Glutamatergic neuron (in vitro differentiated cells): Measurements from ENCODE around the gene SSR1. TPM values are rescaled to one million over a fixed set of nuclear protein-coding genes. Genes with fewer than 3 reads are reported as not detected.
A peak's percentile ranks its signal among the peaks of the same experiment; 100 is the strongest.
"Not testable (repeated sequence)": the region's sequence is repeated elsewhere in the genome, so short reads cannot be mapped to it uniquely, and the experiment has no call there.

Experiments used
- DNase-seq: peaks from one replicate; pipeline ENCODE4 v3.0.0; 2022
- H3K27ac Mint-ChIP-seq: one replicate; pipeline ENCODE4 v1.8.0; 2020; ENCODE audit warnings: mild to moderate bottlenecking, mixed read lengths, inconsistent platforms; ENCODE audit not compliant: unreplicated experiment
- H3K27me3 Mint-ChIP-seq: one replicate; pipeline ENCODE4 v1.8.0; 2020; ENCODE audit warnings: mild to moderate bottlenecking, moderate library complexity, mixed read lengths, inconsistent platforms; ENCODE audit not compliant: unreplicated experiment
- H3K36me3 Mint-ChIP-seq: one replicate; pipeline ENCODE4 v1.8.0; 2020; ENCODE audit warnings: mild to moderate bottlenecking, mixed read lengths, inconsistent platforms; ENCODE audit not compliant: unreplicated experiment
- H3K4me1 Mint-ChIP-seq: one replicate; pipeline ENCODE4 v1.8.0; 2020; ENCODE audit warnings: mild to moderate bottlenecking, low read depth, mixed read lengths, inconsistent platforms; ENCODE audit not compliant: unreplicated experiment
- H3K4me3 Mint-ChIP-seq: one replicate; pipeline ENCODE4 v1.8.0; 2020; ENCODE audit warnings: mild to moderate bottlenecking, mixed read lengths, inconsistent platforms; ENCODE audit not compliant: unreplicated experiment
- H3K9me3 Mint-ChIP-seq: one replicate; pipeline ENCODE4 v1.8.0; 2020; ENCODE audit warnings: mild to moderate bottlenecking, moderate library complexity, mixed read lengths, inconsistent platforms; ENCODE audit not compliant: unreplicated experiment
- total RNA-seq: library from RNA; stranded (reverse); fragmentation: NEBNext Ultra II Directional; extraction: Animal tissue kit (Norgen Biotek cat#: 25700); gene quantifications from one replicate; pipeline ENCODE4 v1.2.1, GENCODE V29; 2021; ENCODE audit not compliant: unreplicated experiment
- TF ChIP-seq, protein P1 (sequence below): fragments of 200-600 bp; sonication (generic); IDR thresholded peaks from one replicate; pipeline ENCODE4 v1.5.0; 2021; ENCODE audit not compliant: partially characterized antibody, unreplicated experiment

Gene SSR1
- total RNA-seq, 1 donor from 2014 or later, result 113 TPM

DNA sequence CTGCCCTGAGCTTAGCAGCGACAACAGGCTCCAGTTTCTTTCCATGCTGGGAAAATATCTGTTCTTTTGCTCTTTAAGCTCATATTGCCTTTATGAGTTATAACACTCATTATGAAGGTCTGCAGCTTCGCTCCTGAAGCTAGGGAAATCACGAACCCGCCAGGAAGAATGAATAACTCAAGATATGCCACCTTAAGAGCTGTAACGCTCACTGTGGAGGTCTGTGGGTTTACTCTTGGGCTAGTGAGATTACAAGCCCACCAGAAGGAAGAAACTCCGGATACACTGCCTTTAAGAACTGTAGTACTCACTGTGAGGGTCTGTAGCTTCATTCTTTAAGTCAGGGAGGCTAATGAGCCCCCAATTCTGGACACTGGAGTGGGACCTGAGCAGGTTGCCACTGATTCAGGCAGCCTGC, 3.0 kb upstream of the SSR1 start:
- H3K4me1 Mint-ChIP-seq, result peaks cover 4% of the 10 kb centered on the region
- H3K4me3 Mint-ChIP-seq, result no peak overlapping the region
- H3K27ac Mint-ChIP-seq, result no peak overlapping the region
- no peak for DNase-seq
- TF ChIP-seq, protein P1, sequence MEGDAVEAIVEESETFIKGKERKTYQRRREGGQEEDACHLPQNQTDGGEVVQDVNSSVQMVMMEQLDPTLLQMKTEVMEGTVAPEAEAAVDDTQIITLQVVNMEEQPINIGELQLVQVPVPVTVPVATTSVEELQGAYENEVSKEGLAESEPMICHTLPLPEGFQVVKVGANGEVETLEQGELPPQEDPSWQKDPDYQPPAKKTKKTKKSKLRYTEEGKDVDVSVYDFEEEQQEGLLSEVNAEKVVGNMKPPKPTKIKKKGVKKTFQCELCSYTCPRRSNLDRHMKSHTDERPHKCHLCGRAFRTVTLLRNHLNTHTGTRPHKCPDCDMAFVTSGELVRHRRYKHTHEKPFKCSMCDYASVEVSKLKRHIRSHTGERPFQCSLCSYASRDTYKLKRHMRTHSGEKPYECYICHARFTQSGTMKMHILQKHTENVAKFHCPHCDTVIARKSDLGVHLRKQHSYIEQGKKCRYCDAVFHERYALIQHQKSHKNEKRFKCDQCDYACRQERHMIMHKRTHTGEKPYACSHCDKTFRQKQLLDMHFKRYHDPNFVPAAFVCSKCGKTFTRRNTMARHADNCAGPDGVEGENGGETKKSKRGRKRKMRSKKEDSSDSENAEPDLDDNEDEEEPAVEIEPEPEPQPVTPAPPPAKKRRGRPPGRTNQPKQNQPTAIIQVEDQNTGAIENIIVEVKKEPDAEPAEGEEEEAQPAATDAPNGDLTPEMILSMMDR, result no peak
- peaks cover 4% of the 10 kb centered on the region for H3K9me3 Mint-ChIP-seq
- H3K36me3 Mint-ChIP-seq, result peaks cover 5% of the 10 kb centered on the region
- peaks cover 6% of the 10 kb centered on the region for H3K27me3 Mint-ChIP-seq

DNA sequence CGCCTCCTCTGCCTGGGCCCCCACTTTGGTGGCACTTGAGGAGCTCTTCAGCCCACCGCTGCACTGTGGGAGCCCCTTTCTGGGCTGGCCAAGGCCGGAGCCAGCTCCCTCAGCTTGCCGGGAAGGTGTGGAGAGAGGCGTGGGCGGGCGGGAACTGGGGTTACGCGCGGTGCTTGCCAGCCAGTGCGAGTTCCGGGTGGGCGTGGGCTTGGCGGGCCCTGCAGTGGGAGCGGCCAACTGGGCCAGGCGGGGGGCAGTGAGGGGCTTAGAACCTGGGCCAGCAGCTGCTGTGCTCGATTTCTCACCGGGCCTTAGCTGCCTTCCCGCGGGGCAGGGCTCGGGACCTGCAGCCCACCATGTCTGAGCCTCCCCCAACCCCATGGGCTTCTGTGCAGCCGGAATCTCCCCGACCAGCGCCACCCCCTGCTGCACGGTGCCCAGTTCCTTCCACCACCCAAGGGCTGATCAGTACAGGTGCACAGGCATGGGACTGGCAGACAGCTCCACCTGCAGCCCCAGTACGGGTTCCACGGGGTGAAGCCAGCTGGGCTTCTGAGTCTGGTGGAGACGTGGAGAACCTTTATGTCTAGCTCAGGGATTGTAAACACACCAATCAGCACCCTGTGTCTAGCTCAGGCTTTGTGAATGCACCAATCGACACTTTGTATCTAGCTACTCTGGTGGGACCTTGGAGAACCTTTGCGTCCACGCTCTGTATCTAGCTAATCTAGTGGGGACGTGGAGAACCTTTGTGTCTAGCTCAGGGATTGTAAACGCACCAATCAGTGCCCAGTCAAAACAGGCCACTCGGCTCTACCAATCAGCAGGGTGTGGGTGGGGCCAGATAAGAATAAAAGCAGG, 2.3 kb upstream of the SSR1 start:
- not testable (repeated sequence) for H3K27me3 Mint-ChIP-seq, H3K9me3 Mint-ChIP-seq, H3K4me1 Mint-ChIP-seq, H3K4me3 Mint-ChIP-seq, H3K36me3 Mint-ChIP-seq, DNase-seq, H3K27ac Mint-ChIP-seq

DNA sequence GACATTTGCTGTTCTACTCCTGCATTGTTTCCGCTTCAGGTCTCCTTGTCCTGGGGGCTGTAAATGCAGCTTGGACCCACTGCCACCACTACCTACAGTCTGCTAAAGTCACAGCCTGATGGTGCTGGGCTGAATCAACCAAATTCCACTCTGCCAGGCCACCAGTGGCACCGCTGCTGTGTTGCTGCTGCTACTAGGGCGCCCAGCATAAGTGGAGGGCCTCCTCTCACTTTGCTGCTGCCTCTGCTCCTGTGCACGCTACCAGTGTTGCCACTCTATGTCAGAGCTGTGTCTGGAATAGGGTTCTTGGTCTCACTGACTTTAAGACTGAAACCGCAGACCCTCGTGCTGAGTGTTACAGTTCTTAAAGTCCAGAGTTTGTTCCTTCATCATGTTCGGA, 1.4 kb upstream of the SSR1 start:
- Mint-ChIP-seq H3K9me3 (peaks cover 4% of the 10 kb centered on the region), H3K36me3 (peaks cover 5% of the 10 kb centered on the region), H3K4me1 (peaks cover 4% of the 10 kb centered on the region), H3K27ac (no peak overlapping the region), H3K4me3 (no peak overlapping the region), H3K27me3 (peaks cover 6% of the 10 kb centered on the region)
- no peak for DNase-seq
- TF ChIP-seq, protein P1, result no peak

DNA sequence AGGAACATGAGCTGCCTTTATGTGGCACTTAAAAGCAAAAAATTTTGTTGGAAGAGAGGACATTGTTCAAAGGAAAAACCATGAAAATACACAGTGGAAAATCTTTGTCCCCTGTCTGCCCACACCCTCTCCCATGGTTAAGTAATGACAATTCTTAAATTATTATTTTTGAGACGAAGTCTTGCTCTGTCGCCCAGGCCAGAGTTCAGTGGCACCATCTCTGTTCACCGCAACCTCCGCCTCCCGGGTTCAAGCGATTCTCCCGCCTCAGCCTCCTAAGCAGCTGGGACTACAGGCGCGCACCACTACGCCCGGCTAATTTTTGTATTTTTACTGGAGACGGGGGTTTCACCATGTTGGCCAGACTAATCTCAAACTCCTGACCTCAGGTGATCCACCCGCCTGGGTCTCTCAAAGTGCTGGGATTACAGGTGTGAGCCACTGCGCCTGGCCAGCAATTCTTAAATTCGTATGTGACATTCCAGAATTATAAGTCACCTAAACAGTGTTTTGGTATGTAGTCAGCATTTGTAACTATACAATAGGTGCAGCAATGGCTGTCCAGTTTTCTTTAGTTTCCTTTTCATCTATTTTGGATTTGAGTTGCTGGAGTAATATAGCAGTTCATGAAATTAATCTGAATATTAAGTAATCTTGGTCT, 636 bp upstream of the SSR1 start:
- Mint-ChIP-seq H3K27me3 (peaks cover 6% of the 10 kb centered on the region), H3K9me3 (peaks cover 4% of the 10 kb centered on the region), H3K27ac (peak overlapping the region; percentile 93), H3K4me3 (peak overlapping the region; percentile 80), H3K36me3 (peaks cover 5% of the 10 kb centered on the region), H3K4me1 (peaks cover 4% of the 10 kb centered on the region)
- DNase-seq, result no peak
- TF ChIP-seq, protein P1, result no peak

DNA sequence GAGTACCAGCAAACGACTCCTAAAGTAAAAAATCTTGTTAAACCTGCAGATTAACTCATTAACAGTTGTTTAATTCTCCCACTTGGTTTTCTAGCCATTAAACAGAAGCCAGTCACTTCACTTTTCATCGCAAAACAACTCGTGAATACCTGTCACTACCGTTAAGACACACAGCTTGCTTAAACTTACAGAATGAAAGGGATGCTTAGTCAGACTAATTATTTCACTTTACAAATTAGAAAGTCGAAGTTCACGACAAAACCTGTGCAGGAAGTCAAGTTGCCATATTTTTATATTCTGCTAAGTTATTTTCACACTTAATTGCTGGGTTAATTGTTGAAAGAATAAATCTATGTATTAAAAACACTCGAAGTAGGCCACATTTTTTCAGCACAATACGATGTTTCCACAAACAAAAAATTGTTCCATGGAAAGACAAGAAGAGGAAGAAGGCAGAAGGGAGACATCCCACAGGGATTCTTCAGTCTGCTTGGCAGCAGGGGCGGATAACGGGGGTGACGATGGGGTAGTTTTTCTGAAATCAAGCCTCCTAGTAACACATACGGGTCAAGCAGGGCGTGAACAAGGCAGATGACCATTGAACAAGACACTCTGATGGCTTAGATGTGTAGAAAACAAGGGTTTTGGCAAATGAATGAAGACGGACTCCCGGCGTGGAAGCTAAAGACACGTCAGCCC, 933 bp downstream of the SSR1 start:
- Mint-ChIP-seq H3K36me3 (peaks cover 5% of the 10 kb centered on the region), H3K4me3 (peak overlapping the region; percentile 95), H3K9me3 (peaks cover 4% of the 10 kb centered on the region), H3K27me3 (peaks cover 6% of the 10 kb centered on the region), H3K4me1 (peaks cover 4% of the 10 kb centered on the region), H3K27ac (peak overlapping the region; percentile 97)
- TF ChIP-seq, protein P1, result no peak
- DNase-seq, result no peak
